ENCODE results near the gene ZBTB4. TPM values are rescaled to one million over a fixed set of nuclear protein-coding genes. Genes with fewer than 3 reads are reported as not detected.

ZBTB4 gene
- total and polyA plus RNA-seq, 9 of the 15 experiments (the other 6 are each of a cell fraction or from before 2014, with no cell fraction given): 0.92 to 6.9 (median 3.3) TPM

DNA sequence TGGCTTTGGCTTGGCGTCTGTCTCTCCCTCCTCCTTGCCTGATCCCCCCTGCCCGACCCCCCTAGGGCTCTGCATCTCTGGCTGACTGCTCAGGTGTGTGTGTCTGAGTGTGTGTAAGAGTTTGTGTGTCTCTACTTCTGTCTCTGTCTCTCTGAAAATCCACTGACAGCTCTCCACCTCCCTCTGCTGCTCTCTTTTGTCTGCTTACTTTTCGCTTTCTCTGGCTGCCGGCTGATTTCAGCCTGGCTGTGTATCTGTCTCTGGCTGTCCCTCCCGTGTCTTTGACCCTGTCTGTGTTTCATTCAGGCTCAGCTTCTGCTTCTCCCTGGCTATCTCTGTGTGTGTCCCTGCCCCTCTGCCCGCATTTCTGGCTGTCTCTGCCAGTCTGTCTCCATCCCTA is 63.1 kb downstream of the ZBTB4 start (continued):
- TF ChIP-seq, protein P1, sequence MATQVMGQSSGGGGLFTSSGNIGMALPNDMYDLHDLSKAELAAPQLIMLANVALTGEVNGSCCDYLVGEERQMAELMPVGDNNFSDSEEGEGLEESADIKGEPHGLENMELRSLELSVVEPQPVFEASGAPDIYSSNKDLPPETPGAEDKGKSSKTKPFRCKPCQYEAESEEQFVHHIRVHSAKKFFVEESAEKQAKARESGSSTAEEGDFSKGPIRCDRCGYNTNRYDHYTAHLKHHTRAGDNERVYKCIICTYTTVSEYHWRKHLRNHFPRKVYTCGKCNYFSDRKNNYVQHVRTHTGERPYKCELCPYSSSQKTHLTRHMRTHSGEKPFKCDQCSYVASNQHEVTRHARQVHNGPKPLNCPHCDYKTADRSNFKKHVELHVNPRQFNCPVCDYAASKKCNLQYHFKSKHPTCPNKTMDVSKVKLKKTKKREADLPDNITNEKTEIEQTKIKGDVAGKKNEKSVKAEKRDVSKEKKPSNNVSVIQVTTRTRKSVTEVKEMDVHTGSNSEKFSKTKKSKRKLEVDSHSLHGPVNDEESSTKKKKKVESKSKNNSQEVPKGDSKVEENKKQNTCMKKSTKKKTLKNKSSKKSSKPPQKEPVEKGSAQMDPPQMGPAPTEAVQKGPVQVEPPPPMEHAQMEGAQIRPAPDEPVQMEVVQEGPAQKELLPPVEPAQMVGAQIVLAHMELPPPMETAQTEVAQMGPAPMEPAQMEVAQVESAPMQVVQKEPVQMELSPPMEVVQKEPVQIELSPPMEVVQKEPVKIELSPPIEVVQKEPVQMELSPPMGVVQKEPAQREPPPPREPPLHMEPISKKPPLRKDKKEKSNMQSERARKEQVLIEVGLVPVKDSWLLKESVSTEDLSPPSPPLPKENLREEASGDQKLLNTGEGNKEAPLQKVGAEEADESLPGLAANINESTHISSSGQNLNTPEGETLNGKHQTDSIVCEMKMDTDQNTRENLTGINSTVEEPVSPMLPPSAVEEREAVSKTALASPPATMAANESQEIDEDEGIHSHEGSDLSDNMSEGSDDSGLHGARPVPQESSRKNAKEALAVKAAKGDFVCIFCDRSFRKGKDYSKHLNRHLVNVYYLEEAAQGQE (IDR thresholded peaks at IDR 0.05; ENCODE audit: borderline replicate concordance): peak; percentile 27; the same call in 1 of the 2 replicates
- TF ChIP-seq, protein P1 (CRISPR knock-in tag; IDR thresholded peaks at IDR 0.05; ENCODE audit: low read depth): no peak
- TF ChIP-seq NELFE (IDR thresholded peaks at IDR 0.05; ENCODE audit: insufficient read depth, insufficient read length) (no peak), MXI1 (IDR thresholded peaks at IDR 0.05; ENCODE audit: low read depth, low read length) (no peak), ZNF134 (CRISPR knock-in tag; conservative IDR thresholded peaks at IDR 0.05) (no peak), ZNF408 (CRISPR knock-in tag; IDR thresholded peaks at IDR 0.05; ENCODE audit: low read depth) (no peak), GABPB2 (CRISPR knock-in tag; conservative IDR thresholded peaks at IDR 0.05) (no peak), ZC3H8 (IDR thresholded peaks at IDR 0.05) (no peak), ARID2 (IDR thresholded peaks at IDR 0.05) (no peak), SAP30 (IDR thresholded peaks at IDR 0.05; ENCODE audit: borderline replicate concordance, insufficient read depth, low read depth, low read length, poor library complexity, severe bottlenecking) (no peak), KAT2B (IDR thresholded peaks at IDR 0.05; ENCODE audit: low read depth, low read length) (no peak), RAD21 (CRISPR knock-in tag; conservative IDR thresholded peaks at IDR 0.05 in 1 of 2, IDR thresholded peaks at IDR 0.05 in 1 of 2) (peak in 1 of 2 experiments; percentile 16; a peak in 1 of 4 replicates), NRF1 (conservative IDR thresholded peaks at IDR 0.05 in 1 of 2, IDR thresholded peaks at IDR 0.05 in 1 of 2) (no peak), SIN3A (IDR thresholded peaks at IDR 0.05; ENCODE audit: borderline replicate concordance in 2 of 2, control insufficient read depth in 1 of 2, low read depth in 2 of 2, low read length in 2 of 2) (no peak), ZNF12 (CRISPR knock-in tag; IDR thresholded peaks at IDR 0.05) (no peak), POLR2AphosphoS2 (IDR thresholded peaks at IDR 0.05; ENCODE audit: low read length) (no peak)
- TF ChIP-seq, protein P2, sequence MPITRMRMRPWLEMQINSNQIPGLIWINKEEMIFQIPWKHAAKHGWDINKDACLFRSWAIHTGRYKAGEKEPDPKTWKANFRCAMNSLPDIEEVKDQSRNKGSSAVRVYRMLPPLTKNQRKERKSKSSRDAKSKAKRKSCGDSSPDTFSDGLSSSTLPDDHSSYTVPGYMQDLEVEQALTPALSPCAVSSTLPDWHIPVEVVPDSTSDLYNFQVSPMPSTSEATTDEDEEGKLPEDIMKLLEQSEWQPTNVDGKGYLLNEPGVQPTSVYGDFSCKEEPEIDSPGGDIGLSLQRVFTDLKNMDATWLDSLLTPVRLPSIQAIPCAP (CRISPR knock-in tag; IDR thresholded peaks at IDR 0.05; ENCODE audit: borderline replicate concordance): no peak
- TF ChIP-seq, protein P3, sequence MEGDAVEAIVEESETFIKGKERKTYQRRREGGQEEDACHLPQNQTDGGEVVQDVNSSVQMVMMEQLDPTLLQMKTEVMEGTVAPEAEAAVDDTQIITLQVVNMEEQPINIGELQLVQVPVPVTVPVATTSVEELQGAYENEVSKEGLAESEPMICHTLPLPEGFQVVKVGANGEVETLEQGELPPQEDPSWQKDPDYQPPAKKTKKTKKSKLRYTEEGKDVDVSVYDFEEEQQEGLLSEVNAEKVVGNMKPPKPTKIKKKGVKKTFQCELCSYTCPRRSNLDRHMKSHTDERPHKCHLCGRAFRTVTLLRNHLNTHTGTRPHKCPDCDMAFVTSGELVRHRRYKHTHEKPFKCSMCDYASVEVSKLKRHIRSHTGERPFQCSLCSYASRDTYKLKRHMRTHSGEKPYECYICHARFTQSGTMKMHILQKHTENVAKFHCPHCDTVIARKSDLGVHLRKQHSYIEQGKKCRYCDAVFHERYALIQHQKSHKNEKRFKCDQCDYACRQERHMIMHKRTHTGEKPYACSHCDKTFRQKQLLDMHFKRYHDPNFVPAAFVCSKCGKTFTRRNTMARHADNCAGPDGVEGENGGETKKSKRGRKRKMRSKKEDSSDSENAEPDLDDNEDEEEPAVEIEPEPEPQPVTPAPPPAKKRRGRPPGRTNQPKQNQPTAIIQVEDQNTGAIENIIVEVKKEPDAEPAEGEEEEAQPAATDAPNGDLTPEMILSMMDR (IDR thresholded peaks at IDR 0.05 in 2 of 3, conservative IDR thresholded peaks at IDR 0.05 in 1 of 3; ENCODE audit: insufficient read depth in 2 of 3, low read depth in 1 of 3, low read length in 3 of 3): peak in 2 of 3 experiments; percentile 26 to 31; a peak in 2 of 6 replicates
